Thyroid gland (tissue), 4 donors: ENCODE results near the gene DPP6.
"Not testable (repeated sequence)": the region's sequence is repeated elsewhere in the genome, so short reads cannot be mapped to it uniquely, and the experiment has no call there.

Source experiments
- CTCF ChIP-seq, 6 experiments: fragments of 200-600 bp in 3 of 6; fragments of 450-650 bp in 3 of 6; sonication (generic) in 3 of 6; IDR thresholded peaks; one replicate each; pipeline ENCODE4 v1.5.1; 2016 to 2019; ENCODE audit warnings: antibody characterized with exemption in 6 of 6, mild to moderate bottlenecking in 2 of 6, inconsistent platforms in 1 of 6, moderate library complexity in 1 of 6
- POLR2A ChIP-seq, 2 donors: fragments of 450-650 bp; IDR thresholded peaks; one replicate each; pipeline ENCODE4 v1.6.1; 2017; ENCODE audit warnings: antibody characterized with exemption in 2 of 2, mild to moderate bottlenecking in 2 of 2, moderate library complexity in 1 of 2

DNA sequence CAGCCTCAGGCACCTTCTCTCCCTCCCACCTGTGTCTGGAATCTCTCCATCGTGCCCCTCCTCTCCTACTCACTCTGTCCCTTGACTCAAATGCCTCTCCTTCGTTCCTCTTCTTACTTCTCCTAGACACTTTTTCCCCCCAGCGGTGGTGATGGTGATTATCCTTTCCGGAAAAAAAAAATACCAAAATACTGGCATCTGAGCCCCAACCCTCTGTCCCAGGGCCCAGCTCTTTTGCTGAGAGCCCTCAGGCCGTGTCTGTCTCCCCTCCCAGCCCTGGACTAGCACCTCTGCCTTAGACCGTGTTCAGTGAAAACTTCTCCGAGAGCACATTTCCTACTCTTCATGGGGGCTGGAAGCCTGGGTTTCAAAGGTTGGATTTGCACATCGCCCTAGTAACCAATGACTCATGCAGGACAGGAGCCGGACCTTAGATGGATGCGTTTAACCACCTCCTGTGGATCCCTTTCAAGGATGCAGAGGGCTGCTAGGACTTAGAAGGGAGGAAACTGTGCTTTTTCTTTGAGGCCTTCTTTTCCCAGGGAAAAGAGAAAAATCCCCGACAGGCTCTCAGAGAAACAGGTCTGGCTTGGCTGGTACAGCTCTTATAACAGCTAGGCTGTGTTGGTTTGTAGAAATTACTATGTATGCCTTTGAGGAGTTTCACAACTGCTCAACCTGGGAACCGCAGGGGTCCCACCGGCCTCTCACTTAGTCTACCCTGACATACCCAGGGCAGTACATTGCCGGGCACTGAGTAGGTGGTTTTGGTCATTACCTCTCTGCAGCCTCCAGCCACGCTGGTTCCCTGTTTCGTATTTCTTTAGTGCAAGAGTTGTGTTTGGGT, 1.5 kb downstream of the DPP6 start:
- not testable (repeated sequence) for TF ChIP-seq CTCF, POLR2A (IDR thresholded peaks at IDR 0.05)
